Ovary (tissue), 9 donors: ENCODE measurements around the gene ATRNL1. TPM values are rescaled to one million over a fixed set of nuclear protein-coding genes. Genes with fewer than 3 reads are reported as not detected.

Experiments
- DNase-seq, 5 donors: peaks; one replicate each; pipeline ENCODE4 v3.0.0-alpha.2; 2019 to 2020
- H3K27ac ChIP-seq, 2 donors: fragments of 200-600 bp; one replicate each; pipeline versions ENCODE4 v1.5.1 to v1.8.0; 2019 to 2022
- H3K27me3 ChIP-seq: fragments of 200-600 bp; one replicate; pipeline ENCODE4 v1.8.0; 2022
- H3K36me3 ChIP-seq: fragments of 200-600 bp; sonication (generic); one replicate; pipeline ENCODE4 v1.5.1; 2019
- H3K4me1 ChIP-seq: one replicate; pipeline ENCODE4 v1.8.1; 2013; ENCODE audit warnings: mild to moderate bottlenecking, moderate library complexity; ENCODE audit not compliant: insufficient read depth
- H3K4me3 ChIP-seq: fragments of 200-600 bp; sonication (generic); one replicate; pipeline ENCODE4 v1.5.1; 2017
- H3K9me3 ChIP-seq, 2 donors: fragments of 200-600 bp in 1 of 2; sonication (generic) in 1 of 2; one replicate each; pipeline versions ENCODE4 v1.5.1 to v1.8.1; 2013 to 2019; ENCODE audit warnings: mild to moderate bottlenecking in 1 of 2, moderate library complexity in 1 of 2
- EP300 ChIP-seq: sonication (generic); formaldehyde crosslinking; IDR thresholded peaks from one replicate; pipeline ENCODE4 v1.6.1; 2017; ENCODE audit warnings: antibody characterized with exemption
- POLR2A ChIP-seq: fragments of 450-650 bp; IDR thresholded peaks from one replicate; pipeline ENCODE4 v1.6.1; 2017; ENCODE audit warnings: antibody characterized with exemption, mild to moderate bottlenecking, moderate library complexity
- WGBS, 3 donors: extraction: QIAGEN DNeasy Blood & Tissue Kit in 1 of 3; methylation state at CpG; one replicate each; pipeline versions ENCODE4 v1.1.5 to v1.1.7; 2013 to 2017; 5-methylcytosine and 5-hydroxymethylcytosine counted together
- intact Hi-C, 4 donors: fragments of 100-400 bp; cut with DNase I; formaldehyde crosslinking; loops; one replicate each; pipeline versions ENCODE4 v1.11.0 to v1.15.1; 2022 to 2023
- polyA plus RNA-seq, 2 donors: library from polyadenylated mRNA; stranded (reverse); fragments of 200-250 nt in 1 of 2; fragments of 350-450 nt in 1 of 2; fragmentation: Illumina TruSeq in 1 of 2; extraction: RNeasy Lipid Tissue Mini Kit (QIAGEN cat#74804) in 1 of 2; gene quantifications; one replicate each; pipeline ENCODE4 v1.2.3, GENCODE V29; 2013 to 2014
- total RNA-seq, 7 donors: library from RNA; depleted of rRNA in 2 of 7; stranded (reverse); fragments of >200 nt in 2 of 7; fragmentation: NEBNext Ultra II Directional in 3 of 7; extraction: Animal tissue kit (Norgen Biotek cat#: 25700) in 3 of 7; gene quantifications; one replicate each; pipeline versions ENCODE4 v1.1.0 to v1.2.4, GENCODE V29; 2016 to 2023
- TF ChIP-seq, protein P1 (sequence below), 3 donors: fragments of 450-650 bp in 2 of 3; fragments of 200-600 bp in 1 of 3; IDR thresholded peaks; one replicate each; pipeline versions ENCODE4 v1.5.1 to v1.8.0; 2016 to 2022; ENCODE audit warnings: antibody characterized with exemption in 3 of 3, mild to moderate bottlenecking in 1 of 3
- donor health status: DM: no; HTN: no; CAD: no; lungs with moderate emphysema.
- donor health status: DM: no; HTN: no; CAD: no.
- donor health status: Bipolar disorder and iron deficiency.
- donor health status: DM: yes; HTN: yes; CAD: no.
- donor health status: DM: no; HTN: no; CAD: no.
- donor health status: DM: yes; HTN: yes; CAD: no.

Gene ATRNL1
- total and polyA plus RNA-seq, 9 donors: 8.1 to 119 (median 77.8) TPM

DNA sequence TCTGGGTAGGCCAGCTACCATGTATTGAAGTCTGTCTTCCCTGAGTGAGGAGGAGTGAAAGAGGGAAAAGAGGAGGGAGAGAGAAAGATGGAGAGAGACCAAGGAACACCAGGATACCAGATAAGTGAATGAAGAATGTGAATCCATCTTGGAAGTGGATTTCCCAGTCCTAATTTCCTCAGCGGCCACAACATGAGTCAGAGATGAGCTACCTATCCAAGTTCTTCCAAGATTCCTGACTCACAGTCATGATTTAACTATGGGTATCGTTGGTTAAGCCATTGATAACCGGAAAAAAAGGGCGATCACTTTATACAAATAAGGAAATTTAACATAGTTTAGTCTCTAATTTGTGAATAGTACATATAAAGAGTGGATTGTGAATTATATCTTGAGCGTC lies 561.8 kb downstream of the ATRNL1 start:
- DNase-seq: no peak
- WGBS, 3 donors: 93 to 94% (median 93%) methylated on average over 5 of the region's 5 CpGs
- no peak overlapping the region for H3K27ac ChIP-seq
- H3K4me3 ChIP-seq: no peak overlapping the region
- TF ChIP-seq, protein P1, sequence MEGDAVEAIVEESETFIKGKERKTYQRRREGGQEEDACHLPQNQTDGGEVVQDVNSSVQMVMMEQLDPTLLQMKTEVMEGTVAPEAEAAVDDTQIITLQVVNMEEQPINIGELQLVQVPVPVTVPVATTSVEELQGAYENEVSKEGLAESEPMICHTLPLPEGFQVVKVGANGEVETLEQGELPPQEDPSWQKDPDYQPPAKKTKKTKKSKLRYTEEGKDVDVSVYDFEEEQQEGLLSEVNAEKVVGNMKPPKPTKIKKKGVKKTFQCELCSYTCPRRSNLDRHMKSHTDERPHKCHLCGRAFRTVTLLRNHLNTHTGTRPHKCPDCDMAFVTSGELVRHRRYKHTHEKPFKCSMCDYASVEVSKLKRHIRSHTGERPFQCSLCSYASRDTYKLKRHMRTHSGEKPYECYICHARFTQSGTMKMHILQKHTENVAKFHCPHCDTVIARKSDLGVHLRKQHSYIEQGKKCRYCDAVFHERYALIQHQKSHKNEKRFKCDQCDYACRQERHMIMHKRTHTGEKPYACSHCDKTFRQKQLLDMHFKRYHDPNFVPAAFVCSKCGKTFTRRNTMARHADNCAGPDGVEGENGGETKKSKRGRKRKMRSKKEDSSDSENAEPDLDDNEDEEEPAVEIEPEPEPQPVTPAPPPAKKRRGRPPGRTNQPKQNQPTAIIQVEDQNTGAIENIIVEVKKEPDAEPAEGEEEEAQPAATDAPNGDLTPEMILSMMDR (IDR thresholded peaks at IDR 0.05): no peak
- TF ChIP-seq EP300: no peak
- no peak for TF ChIP-seq POLR2A
- no peaks in the 10 kb centered on the region for H3K36me3 ChIP-seq
- intact Hi-C loops: no loop called here
- no peaks in the 10 kb centered on the region for H3K4me1 ChIP-seq
- H3K9me3 ChIP-seq: no peaks in the 10 kb centered on the region
- H3K27me3 ChIP-seq: no peaks in the 10 kb centered on the region

DNA sequence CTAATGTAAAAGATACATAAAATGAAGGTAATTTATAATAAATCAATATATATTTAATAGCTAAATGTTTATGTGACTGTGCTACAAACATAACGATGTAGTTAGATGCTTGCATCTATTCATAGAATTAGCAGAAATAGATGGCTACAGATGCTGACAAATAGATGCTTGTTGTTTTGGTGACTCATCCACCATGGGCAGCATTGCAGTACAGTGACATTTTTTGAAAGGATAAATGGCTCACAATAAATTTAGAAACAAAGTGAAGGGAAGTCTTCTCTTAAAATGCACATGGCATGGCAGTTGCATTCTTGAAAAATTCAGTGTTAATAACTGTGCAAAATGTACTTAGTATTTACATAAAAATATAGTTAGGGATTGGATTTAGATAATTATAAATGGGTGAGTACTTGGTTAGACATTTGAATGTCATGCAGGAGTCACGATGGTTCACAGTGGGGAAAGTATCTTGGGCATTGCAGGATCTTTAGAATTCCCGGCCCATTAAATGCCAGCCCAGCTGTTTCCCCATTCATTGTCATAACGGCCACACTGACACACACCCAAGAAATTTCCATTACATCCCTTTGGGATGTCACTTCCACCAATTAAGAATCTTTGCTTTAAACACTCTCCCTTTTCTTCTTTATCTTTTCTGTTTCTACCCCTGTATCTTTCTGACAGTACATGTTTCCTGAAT lies 564.1 kb downstream of the ATRNL1 start:
- WGBS, 3 donors: 79 to 90% (median 83%) methylated on average over 4 of the region's 4 CpGs
- Histone ChIP-seq H3K9me3 (no peaks in the 10 kb centered on the region), H3K27me3 (no peaks in the 10 kb centered on the region), H3K27ac (no peak overlapping the region), H3K4me1 (no peaks in the 10 kb centered on the region), H3K4me3 (no peak overlapping the region), H3K36me3 (no peaks in the 10 kb centered on the region)
- DNase-seq: no peak
- intact Hi-C loops: no loop called here
- TF ChIP-seq EP300: no peak
- TF ChIP-seq, protein P1 (IDR thresholded peaks at IDR 0.05): no peak
- TF ChIP-seq POLR2A: no peak

DNA sequence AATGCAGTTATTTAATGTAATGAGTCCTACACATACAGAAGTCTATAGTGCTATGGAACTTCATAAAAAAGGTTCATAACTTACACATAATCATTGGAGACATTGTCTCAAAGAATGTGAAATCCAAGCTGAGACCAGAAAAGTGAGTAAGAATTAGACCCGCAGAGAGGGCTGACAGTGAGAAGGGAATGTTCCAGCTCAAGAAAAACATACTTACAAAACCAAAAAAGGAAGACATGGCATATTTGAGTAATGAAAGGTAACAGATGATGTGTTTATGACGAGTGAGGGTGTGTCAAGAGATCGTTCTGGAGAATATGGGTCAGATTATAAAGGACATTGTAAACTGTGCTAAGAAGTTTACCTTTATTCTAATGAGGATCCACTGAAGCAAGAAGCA lies 566.5 kb downstream of the ATRNL1 start:
- 82 to 93% (median 93%) methylated on average over 3 of the region's 3 CpGs for whole genome bisulfite sequencing, 3 donors
- H3K9me3 ChIP-seq: no peaks in the 10 kb centered on the region
- H3K27me3 ChIP-seq: no peaks in the 10 kb centered on the region
- H3K4me1 ChIP-seq: no peaks in the 10 kb centered on the region
- TF ChIP-seq EP300 (no peak), POLR2A (no peak)
- TF ChIP-seq, protein P1 (IDR thresholded peaks at IDR 0.05): no peak
- intact Hi-C loops: no loop called here
- no peak for DNase-seq
- H3K27ac ChIP-seq: no peak overlapping the region
- H3K36me3 ChIP-seq: no peaks in the 10 kb centered on the region
- H3K4me3 ChIP-seq: no peak overlapping the region

DNA sequence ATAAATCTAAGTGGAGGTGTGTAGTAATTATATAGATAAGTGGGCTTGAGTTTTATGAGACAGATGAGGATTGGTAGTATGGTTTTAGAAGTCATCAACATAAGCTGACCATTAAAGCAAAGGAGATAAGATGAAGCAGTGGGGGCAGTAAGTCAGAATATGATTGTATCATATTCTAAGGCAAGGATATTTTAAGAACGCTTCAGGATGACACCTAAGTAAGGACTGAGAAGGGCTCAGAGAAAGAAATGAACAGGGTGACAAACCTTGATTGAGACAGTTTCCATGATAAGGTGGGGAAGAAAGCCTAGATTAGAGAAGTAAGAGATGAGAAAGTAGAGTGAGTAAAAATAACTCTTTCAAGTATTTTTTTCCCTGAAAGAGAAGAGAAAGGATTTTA lies 567.2 kb downstream of the ATRNL1 start:
- WGBS, 3 donors: 89 to 97% (median 95%) methylated on average over 1 of the region's 1 CpG
- intact Hi-C loops: no loop called here
- no peak for DNase-seq

More for the DNA sequence above, 567.2 kb downstream of the ATRNL1 start:
- Histone ChIP-seq H3K27ac (no peak overlapping the region), H3K4me3 (no peak overlapping the region), H3K27me3 (no peaks in the 10 kb centered on the region), H3K36me3 (no peaks in the 10 kb centered on the region), H3K4me1 (no peaks in the 10 kb centered on the region), H3K9me3 (no peaks in the 10 kb centered on the region)
- TF ChIP-seq EP300 (no peak), POLR2A (no peak)
- TF ChIP-seq, protein P1 (IDR thresholded peaks at IDR 0.05): no peak
